Adrenal gland (tissue), 12 donors: ENCODE data around the gene GLRB. TPM values are rescaled to one million over a fixed set of nuclear protein-coding genes. Genes with fewer than 3 reads are reported as not detected.
"Not testable (repeated sequence)": the region's sequence is repeated elsewhere in the genome, so short reads cannot be mapped to it uniquely, and the experiment has no call there.

Experiments used
- DNase-seq, 7 donors: peaks; one replicate each; pipeline ENCODE4 v3.0.0-alpha.2; 2019 to 2020
- H3K27ac ChIP-seq, 5 donors: fragments of 200-600 bp; sonication (generic) in 4 of 5; 1 replicate in 3 of 5; 2 replicates in 2 of 5; pipeline versions ENCODE4 v1.5.1 to v1.8.0; 2016 to 2020; ENCODE audit warnings: mild to moderate bottlenecking in 1 of 5
- H3K27me3 ChIP-seq: fragments of 200-600 bp; 2 replicates; pipeline ENCODE4 v1.8.0; 2021
- H3K36me3 ChIP-seq, 2 donors: fragments of 200-600 bp; replicated peaks in 1 of 2; 1 replicate in 1 of 2; 2 replicates in 1 of 2; pipeline versions ENCODE4 v1.5.1 to v1.8.0; 2018 to 2022
- H3K4me1 ChIP-seq, 2 donors: fragments of 200-600 bp; replicated peaks in 1 of 2; 1 replicate in 1 of 2; 2 replicates in 1 of 2; pipeline versions ENCODE4 v1.5.1 to v1.8.0; 2018 to 2021
- H3K4me3 ChIP-seq, 4 donors: fragments of 200-600 bp; sonication (generic) in 3 of 4; one replicate each; pipeline ENCODE4 v1.5.1; 2016 to 2018
- H3K9me3 ChIP-seq, 3 donors: fragments of 200-600 bp; sonication (generic) in 1 of 3; replicated peaks in 1 of 3; 1 replicate in 2 of 3; 2 replicates in 1 of 3; pipeline versions ENCODE4 v1.5.1 to v1.8.0; 2016 to 2021
- POLR2A ChIP-seq, 2 donors: fragments of 450-650 bp; IDR thresholded peaks; one replicate each; pipeline ENCODE4 v1.6.1; 2017; ENCODE audit warnings: antibody characterized with exemption in 2 of 2, mild to moderate bottlenecking in 2 of 2, moderate library complexity in 1 of 2
- WGBS, 4 donors: extraction: QIAGEN DNeasy Blood & Tissue Kit in 2 of 4; methylation state at CpG; one replicate each; pipeline versions ENCODE4 v1.1.5 to v1.1.7; 2013 to 2017; 5-methylcytosine and 5-hydroxymethylcytosine counted together
- intact Hi-C, 2 donors: fragments of 100-400 bp; cut with DNase I; formaldehyde crosslinking; loops; one replicate each; pipeline versions ENCODE4 v1.14.1 to v1.15.0; 2022 to 2023
- polyA plus RNA-seq, 3 donors: library from polyadenylated mRNA; stranded (reverse); fragments of 200-250 nt in 2 of 3; fragments of 350-450 nt in 1 of 3; fragmentation: Illumina TruSeq in 1 of 3; extraction: RNeasy Lipid Tissue Mini Kit (QIAGEN cat#74804) in 1 of 3; gene quantifications; one replicate each; pipeline ENCODE4 v1.2.3, GENCODE V29; 2013 to 2014
- total RNA-seq, 9 donors: library from RNA; depleted of rRNA in 4 of 9; stranded (reverse); fragments of >200 nt in 4 of 9; fragments of 120-200 nt in 1 of 9; fragmentation: NEBNext Ultra II Directional in 1 of 9; extraction: Animal tissue kit (Norgen Biotek cat#: 25700) in 1 of 9; gene quantifications; one replicate each; pipeline versions ENCODE4 v1.1.0 to v1.2.4, GENCODE V29; 2013 to 2023
- TF ChIP-seq, protein P1 (sequence below), 6 experiments: fragments of 450-650 bp in 4 of 6; fragments of 200-600 bp in 2 of 6; sonication (generic) in 1 of 6; IDR thresholded peaks; 1 replicate in 5 of 6; 2 replicates in 1 of 6; pipeline versions ENCODE4 v1.5.1 to v1.8.0; 2016 to 2021; ENCODE audit warnings: antibody characterized with exemption in 6 of 6, mild to moderate bottlenecking in 2 of 6, moderate library complexity in 1 of 6
- donor health status: healthy with polysubstance abuse.
- donor health status: Bipolar disorder and iron deficiency.
- donor health status: DM: yes; HTN: yes; CAD: no.
- donor health status: DM: no; HTN: no; CAD: no.
- donor health status: DM: no; HTN: no; CAD: no.
- donor health status: DM: yes; HTN: yes; CAD: no.

GLRB gene
- total and polyA plus RNA-seq, 12 donors, result 1.7 to 12.7 (median 5.9) TPM

DNA sequence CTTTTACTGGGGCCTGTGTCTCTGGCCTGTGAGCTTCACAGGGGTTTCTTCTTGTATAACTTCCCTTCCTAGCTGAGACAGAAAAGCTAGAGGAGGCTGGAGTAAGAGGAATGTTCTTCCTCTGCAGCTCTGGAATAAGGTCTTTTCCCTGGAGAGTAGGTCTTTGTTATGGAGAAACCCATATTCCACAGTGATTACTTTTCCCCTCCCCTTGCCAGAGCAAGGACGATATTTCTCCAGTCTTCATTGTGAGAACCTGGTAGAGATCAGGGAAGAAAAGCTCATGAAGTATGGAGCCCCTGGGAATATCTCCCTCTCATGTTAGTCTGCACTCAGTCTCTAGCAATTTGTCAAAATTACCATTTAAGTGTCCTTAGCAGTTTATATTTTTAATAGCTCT lies 18.7 kb upstream of the GLRB start:
- no peak overlapping the region for H3K27ac ChIP-seq
- no peak for DNase-seq
- no peaks in the 10 kb centered on the region for H3K9me3 ChIP-seq
- no peak overlapping the region for H3K4me3 ChIP-seq
- WGBS, 4 donors, result 53 to 74% (median 58%) methylated on average over 1 of the region's 1 CpG
- H3K27me3 ChIP-seq, result no peaks in the 10 kb centered on the region
- H3K4me1 ChIP-seq, result no peaks in the 10 kb centered on the region
- TF ChIP-seq POLR2A (IDR thresholded peaks at IDR 0.05), result no peak
- TF ChIP-seq, protein P1, sequence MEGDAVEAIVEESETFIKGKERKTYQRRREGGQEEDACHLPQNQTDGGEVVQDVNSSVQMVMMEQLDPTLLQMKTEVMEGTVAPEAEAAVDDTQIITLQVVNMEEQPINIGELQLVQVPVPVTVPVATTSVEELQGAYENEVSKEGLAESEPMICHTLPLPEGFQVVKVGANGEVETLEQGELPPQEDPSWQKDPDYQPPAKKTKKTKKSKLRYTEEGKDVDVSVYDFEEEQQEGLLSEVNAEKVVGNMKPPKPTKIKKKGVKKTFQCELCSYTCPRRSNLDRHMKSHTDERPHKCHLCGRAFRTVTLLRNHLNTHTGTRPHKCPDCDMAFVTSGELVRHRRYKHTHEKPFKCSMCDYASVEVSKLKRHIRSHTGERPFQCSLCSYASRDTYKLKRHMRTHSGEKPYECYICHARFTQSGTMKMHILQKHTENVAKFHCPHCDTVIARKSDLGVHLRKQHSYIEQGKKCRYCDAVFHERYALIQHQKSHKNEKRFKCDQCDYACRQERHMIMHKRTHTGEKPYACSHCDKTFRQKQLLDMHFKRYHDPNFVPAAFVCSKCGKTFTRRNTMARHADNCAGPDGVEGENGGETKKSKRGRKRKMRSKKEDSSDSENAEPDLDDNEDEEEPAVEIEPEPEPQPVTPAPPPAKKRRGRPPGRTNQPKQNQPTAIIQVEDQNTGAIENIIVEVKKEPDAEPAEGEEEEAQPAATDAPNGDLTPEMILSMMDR (IDR thresholded peaks at IDR 0.05), result no peak
- intact Hi-C loops, result no loop called here
- H3K36me3 ChIP-seq, result no peaks in the 10 kb centered on the region

DNA sequence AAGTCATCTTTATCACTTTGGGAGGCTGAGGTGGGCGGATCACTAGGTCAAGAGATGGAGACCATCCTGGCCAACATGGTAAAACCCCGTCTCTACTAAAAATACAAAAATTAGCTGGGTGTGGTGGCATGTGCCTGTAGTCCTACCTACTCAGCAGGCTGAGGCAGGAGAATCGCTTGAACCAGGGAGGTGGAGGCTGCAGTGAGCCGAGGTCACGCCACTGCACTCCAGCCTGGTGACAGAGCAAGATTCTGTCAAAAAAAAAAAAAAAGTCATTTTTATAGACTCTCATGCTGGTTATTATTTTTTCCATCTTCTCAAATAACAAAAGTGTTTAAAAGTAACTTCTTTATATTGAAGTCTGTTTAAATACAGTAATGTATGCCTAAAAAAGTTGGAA lies 17.1 kb upstream of the GLRB start:
- H3K27ac ChIP-seq, H3K27me3 ChIP-seq, intact Hi-C loops, H3K36me3 ChIP-seq, H3K4me3 ChIP-seq, H3K9me3 ChIP-seq, H3K4me1 ChIP-seq: not testable (repeated sequence)
- DNase-seq, result peak in 2 of 7 donors; percentile 19 to 27
- whole genome bisulfite sequencing, 4 donors, result 65 to 85% (median 77%) methylated on average over 5 of the region's 5 CpGs

DNA sequence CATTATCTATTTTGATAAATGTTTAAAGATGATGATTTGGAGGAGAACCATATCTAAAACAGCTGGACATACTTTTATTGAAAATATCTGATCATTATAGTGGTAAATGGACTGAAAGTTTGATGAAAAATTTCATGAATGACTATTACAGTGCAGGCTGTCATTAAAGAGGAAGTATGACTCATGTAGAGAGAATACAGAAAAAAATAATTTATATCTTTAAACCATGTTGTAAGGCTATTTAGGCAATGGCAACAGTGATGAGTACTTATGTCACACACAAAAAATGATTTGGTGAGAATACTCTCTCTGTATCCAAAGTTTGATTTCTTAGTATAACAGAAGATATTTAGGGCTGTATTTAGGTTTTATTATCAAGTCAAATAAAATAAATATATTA lies 3.9 kb upstream of the GLRB start:
- intact Hi-C loops, result no loop called here
- no peak for DNase-seq
- Histone ChIP-seq H3K4me1 (no peaks in the 10 kb centered on the region), H3K4me3 (no peak overlapping the region), H3K9me3 (no peaks in the 10 kb centered on the region), H3K36me3 (no peaks in the 10 kb centered on the region), H3K27me3 (no peaks in the 10 kb centered on the region), H3K27ac (no peak overlapping the region)
- TF ChIP-seq, protein P1 (IDR thresholded peaks at IDR 0.05), result no peak
- no peak for TF ChIP-seq POLR2A (IDR thresholded peaks at IDR 0.05)

DNA sequence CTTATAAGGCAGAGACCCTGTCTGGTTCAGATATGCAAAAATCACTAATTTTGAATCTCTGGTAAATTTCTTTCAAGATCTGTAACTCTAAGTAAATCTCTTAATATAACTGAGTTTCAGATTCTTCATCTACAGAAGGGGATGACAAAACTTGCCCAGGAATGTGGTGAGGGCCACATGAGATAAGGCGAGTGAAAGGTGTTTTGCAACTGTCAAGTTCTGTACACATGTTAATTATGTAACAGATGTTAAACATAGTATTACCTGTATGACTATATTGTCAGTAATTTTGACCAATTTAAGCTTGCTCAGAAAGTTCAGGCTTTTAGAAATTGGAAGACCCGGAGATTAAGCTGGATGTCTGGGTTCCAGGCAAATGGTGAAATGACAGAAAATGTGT lies 549 bp upstream of the GLRB start:
- intact Hi-C loops, result no loop called here
- Histone ChIP-seq H3K36me3 (no peaks in the 10 kb centered on the region), H3K27me3 (no peaks in the 10 kb centered on the region), H3K27ac (no peak overlapping the region), H3K4me3 (peak overlapping the region in 1 of 4 donors; percentile 70), H3K9me3 (no peaks in the 10 kb centered on the region), H3K4me1 (no peaks in the 10 kb centered on the region)
- 72 to 84% (median 81%) methylated on average over 2 of the region's 2 CpGs for WGBS, 4 donors
- TF ChIP-seq POLR2A (IDR thresholded peaks at IDR 0.05), result no peak
- TF ChIP-seq, protein P1 (IDR thresholded peaks at IDR 0.05), result no peak
- no peak for DNase-seq

DNA sequence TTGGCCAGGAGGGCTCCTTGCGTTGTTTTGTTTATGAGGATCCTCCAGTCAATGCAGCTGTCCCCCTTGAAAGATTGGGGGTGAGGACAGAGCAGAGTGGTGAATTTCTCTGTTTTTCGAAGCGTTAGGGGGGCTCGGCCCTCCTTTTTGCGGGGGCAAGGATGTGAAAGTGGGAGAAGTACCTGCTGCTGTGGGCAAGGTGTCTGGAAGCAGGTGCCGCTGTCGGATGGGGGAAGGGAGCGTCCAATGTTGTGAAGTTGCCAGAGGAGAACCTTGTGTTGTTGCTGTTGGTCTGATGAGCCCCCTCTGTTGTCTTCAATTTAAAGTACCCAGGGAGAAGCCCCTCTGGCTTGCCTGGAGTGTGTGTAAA lies 613 bp downstream of the GLRB start:
- H3K27me3 ChIP-seq, result no peaks in the 10 kb centered on the region
- intact Hi-C loops, result no loop called here
- peak overlapping the region in 2 of 5 donors; percentile 41 to 57 for H3K27ac ChIP-seq
- WGBS, 4 donors, result 0 to 1% (median 1%) methylated on average over 6 to 8 of the region's 8 CpGs
- TF ChIP-seq POLR2A (IDR thresholded peaks at IDR 0.05), result no peak
- TF ChIP-seq, protein P1 (IDR thresholded peaks at IDR 0.05), result no peak
- no peaks in the 10 kb centered on the region for H3K4me1 ChIP-seq
- H3K36me3 ChIP-seq, result no peaks in the 10 kb centered on the region
- H3K9me3 ChIP-seq, result no peaks in the 10 kb centered on the region
- DNase-seq, result peak in 2 of 7 donors; percentile 17 to 24
- H3K4me3 ChIP-seq, result peak overlapping the region in 2 of 4 donors; percentile 62 to 70
